Measurements from ENCODE around the gene KLHL9.

KLHL9 gene

GRCh38 chr9:21316860-21317259, 18.3 kb downstream of the KLHL9 start:
- no peak for DNase-seq

GRCh38 chr9:21316032-21316842, 19.0 kb downstream of the KLHL9 start:
- no peak for DNase-seq

- no peak for DNase-seq
These were observed 21.1 kb downstream of the KLHL9 start for GRCh38 chr9:21314152-21314551.

GRCh38 chr9:21311889-21312288, 23.3 kb downstream of the KLHL9 start:
- no peak for DNase-seq

GRCh38 chr9:21305213-21305612, 30.0 kb downstream of the KLHL9 start, which contains the start of gene IFNA5:
Gene IFNA5, minus strand, starts transcription at chr9:21305313. Its CDS starts 57 bp downstream, at chr9:21305256.
- no peak for DNase-seq

- DNase-seq = peak in 1 of 2 donors; percentile 13
These were observed 39.2 kb downstream of the KLHL9 start for GRCh38 chr9:21295992-21296391.

- DNase-seq = no peak
These were observed 40.2 kb downstream of the KLHL9 start for GRCh38 chr9:21294904-21295538.

- no peak for DNase-seq
These were observed 40.8 kb downstream of the KLHL9 start for GRCh38 chr9:21294364-21294774.

GRCh38 chr9:21289848-21290247, 45.4 kb downstream of the KLHL9 start:
- DNase-seq = no peak

- DNase-seq = no peak
These were observed 47.9 kb downstream of the KLHL9 start for GRCh38 chr9:21287280-21287679.

- DNase-seq = no peak
These were observed 48.5 kb downstream of the KLHL9 start for GRCh38 chr9:21286659-21287058.

- DNase-seq = no peak
These were observed 49.1 kb downstream of the KLHL9 start for GRCh38 chr9:21286099-21286498.

GRCh38 chr9:21281275-21281674, 53.9 kb downstream of the KLHL9 start:
- DNase-seq = no peak

Measured in CD4-positive, alpha-beta T cell treated with Interleukin-4 for 1 hour (primary cell).